Activated CD4-positive, alpha-beta T cell treated with anti-CD3 and anti-CD28 coated beads for 36 hours (primary cell): ENCODE data around the gene E2F4. TPM values are rescaled to one million over a fixed set of nuclear protein-coding genes. Genes with fewer than 3 reads are reported as not detected.

ENCODE experiments used
- ATAC-seq: fragments of 200-7000 bp; cut with Tn5 transposase; one replicate; pipeline ENCODE4 v1.10.0; 2021; ENCODE audit warnings: mild to moderate bottlenecking, moderate library complexity
- CTCF ChIA-PET: fragments of 350-600 bp; sonication (Branson Sonifier 250); formaldehyde crosslinking; loops from one replicate; lab custom pipeline; 2021; ENCODE audit warnings: antibody characterized with exemption; lab: Charles Lee
- POLR2A ChIA-PET: fragments of 350-600 bp; sonication (Branson Sonifier 250); formaldehyde crosslinking; loops from one replicate; lab custom pipeline; 2021; ENCODE audit warnings: antibody characterized with exemption, inconsistent platforms; lab: Charles Lee
- DNase-seq: peaks from one replicate; pipeline ENCODE4 v3.0.0-alpha.2; 2020
- H3K27ac Mint-ChIP-seq: one replicate; pipeline ENCODE4 v1.8.0; 2021; ENCODE audit warnings: mixed read lengths
- H3K27me3 Mint-ChIP-seq: one replicate; pipeline ENCODE4 v1.8.0; 2021; ENCODE audit warnings: mixed read lengths
- H3K36me3 Mint-ChIP-seq: one replicate; pipeline ENCODE4 v1.8.0; 2021; ENCODE audit warnings: low read depth, mixed read lengths
- H3K4me1 Mint-ChIP-seq: one replicate; pipeline ENCODE4 v1.8.0; 2021; ENCODE audit warnings: mixed read lengths
- H3K4me3 Mint-ChIP-seq: one replicate; pipeline ENCODE4 v1.8.0; 2021; ENCODE audit warnings: mild to moderate bottlenecking, moderate library complexity, mixed read lengths
- H3K9me3 Mint-ChIP-seq: one replicate; pipeline ENCODE4 v1.8.0; 2021; ENCODE audit warnings: low read depth, mixed read lengths
- intact Hi-C, 2 experiments: fragments of 100-400 bp; cut with DNase I in 1 of 2; cut with micrococcal nuclease in 1 of 2; formaldehyde crosslinking; loops; one replicate each; pipeline versions ENCODE4 v1.14.2 to v1.15.1; 2022 to 2024; cut with DNase I, micrococcal nuclease
- total RNA-seq, 2 experiments: library from RNA; stranded (reverse); gene quantifications; one replicate each; pipeline ENCODE4 v1.2.3, GENCODE V29; 2021

The E2F4 gene
- total RNA-seq, 2 experiments from 2014 or later = 91.4 to 110 TPM

DNA sequence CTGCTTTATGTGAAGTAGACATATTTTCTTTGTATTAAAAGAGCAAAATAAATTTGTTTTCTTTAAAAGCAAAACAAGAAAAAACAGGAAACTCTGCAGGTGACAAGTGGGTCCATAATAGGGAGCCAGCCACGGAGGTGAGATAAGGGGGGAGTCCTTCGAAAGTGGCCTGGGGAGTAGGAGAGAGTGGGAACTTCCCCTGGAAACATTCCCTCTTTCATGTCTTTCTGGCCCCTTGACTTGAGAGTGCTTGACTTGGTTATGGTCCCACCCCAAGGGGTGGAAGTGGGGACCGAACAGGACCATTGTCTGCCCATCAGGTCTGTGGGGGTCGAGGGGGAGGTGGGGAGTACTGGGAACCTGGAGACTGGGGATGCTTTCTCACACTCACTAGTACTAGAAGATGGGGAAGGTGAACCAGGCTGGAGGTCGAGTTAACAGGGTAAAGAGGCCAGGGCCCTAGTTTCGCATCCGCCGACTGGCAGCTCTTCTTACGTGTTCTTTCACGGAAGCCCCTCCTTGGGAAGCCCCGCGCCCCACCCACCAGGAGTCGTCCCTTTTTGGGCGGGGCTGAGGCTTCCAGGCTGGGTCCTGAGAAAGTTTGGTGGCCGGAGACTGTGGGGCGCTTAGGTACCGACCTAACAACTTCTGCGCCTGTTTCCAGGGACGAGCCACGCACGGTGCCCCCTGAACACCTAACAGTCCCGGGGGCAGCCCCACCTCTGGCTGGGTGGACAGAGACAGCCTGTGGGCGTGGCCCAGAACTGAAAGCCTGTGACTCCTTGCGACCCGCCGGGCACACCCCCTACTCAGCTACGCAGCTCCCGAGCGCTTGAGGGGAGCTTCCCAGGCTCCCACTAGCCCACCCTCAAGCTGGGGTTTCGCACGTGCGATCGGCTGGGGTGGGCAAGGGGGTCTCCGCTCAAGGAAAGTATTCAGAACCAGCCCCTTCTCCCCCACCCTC, 33.0 kb upstream of the E2F4 start:
- H3K36me3 Mint-ChIP-seq = peaks cover 11% of the 10 kb centered on the region
- H3K27me3 Mint-ChIP-seq = peaks cover 8% of the 10 kb centered on the region
- ChIA-PET POLR2A (interaction anchor here (0.6 to 1.7 kb wide), 4 partner anchors 7 to 176 kb away, joined by 3 to 4 read pairs (median 4); partner anchors contain the start of gene B3GNT9), CTCF (interaction anchor here (0.7 to 4.4 kb wide), 13 partner anchors 16 to 207 kb away, joined by 3 to 39 read pairs (median 4); no protein-coding TSS in a partner anchor)
- H3K4me3 Mint-ChIP-seq = peak overlapping the region; percentile 91
- no peaks in the 10 kb centered on the region for H3K9me3 Mint-ChIP-seq
- DNase-seq (peak; percentile 93), ATAC-seq (peak; percentile 47)
- intact Hi-C loops = loop anchor here (1.0 to 5.0 kb wide), 11 partner anchors 11 to 403 kb away; partner anchors contain the start of genes MATCAP1 (in 2 of the 2), CBFB (in 1 of the 2), CTCF (in 1 of the 2) and E2F4 (in 1 of the 2)
- peak overlapping the region; percentile 93 for H3K27ac Mint-ChIP-seq
- H3K4me1 Mint-ChIP-seq = peaks cover 47% of the 10 kb centered on the region

DNA sequence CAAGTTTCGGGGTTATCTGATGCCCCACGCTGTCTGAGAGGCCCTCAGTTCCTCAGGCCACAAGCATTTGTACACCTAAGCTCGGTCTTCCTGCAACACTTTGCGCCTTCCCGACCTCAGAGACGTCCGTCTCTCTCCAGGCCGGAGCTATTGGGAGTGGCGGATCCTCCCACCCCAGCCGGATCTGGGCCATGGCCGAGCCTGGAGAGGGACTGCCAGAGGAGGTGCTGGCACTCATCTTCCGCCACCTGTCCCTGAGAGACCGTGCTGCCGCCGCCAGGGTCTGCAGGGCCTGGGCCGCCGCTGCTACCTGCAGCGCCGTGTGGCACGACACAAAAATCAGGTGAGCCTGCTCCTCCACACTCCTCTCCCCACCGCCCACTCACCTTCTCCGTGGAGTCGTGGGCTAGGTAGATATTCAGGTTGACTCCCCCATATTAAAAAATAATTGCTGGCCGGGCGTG, 30.3 kb upstream of the E2F4 start:
- H3K4me3 Mint-ChIP-seq = no peak overlapping the region

DNA sequence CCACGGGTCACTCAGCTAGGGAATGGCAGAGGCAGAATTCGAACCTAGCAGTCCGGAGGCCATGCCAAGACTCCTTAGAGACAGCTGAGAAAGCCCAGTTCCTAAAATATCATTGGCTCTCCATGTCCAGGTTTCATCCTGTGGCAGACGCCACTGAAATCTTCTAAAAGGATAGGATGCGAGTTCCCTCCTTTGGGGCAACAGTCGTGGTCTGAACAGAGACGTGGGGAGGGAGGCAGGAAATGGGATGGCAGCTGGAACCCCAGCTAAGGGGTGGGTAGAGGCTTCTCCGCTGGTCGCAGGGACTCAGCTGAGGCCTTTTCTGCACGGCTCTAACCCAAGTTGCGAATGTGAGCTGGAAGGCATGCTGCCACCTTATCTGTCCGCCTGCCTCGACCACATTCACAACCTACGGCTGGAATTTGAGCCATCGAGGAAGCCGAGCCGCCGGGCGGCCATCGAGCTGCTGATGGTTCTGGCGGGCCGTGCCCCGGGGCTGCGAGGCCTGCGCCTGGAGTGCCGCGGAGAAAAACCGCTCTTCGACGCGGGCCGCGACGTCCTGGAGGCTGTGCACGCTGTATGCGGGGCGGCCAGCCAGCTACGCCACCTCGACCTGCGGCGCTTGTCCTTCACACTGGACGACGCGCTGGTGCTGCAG, 29.3 kb upstream of the E2F4 start:
- Mint-ChIP-seq H3K27me3 (peaks cover 34% of the 10 kb centered on the region), H3K36me3 (peaks cover 7% of the 10 kb centered on the region), H3K4me1 (peaks cover 44% of the 10 kb centered on the region), H3K4me3 (no peak overlapping the region), H3K27ac (no peak overlapping the region), H3K9me3 (no peaks in the 10 kb centered on the region)
- ChIA-PET CTCF (interaction anchor here (0.6 to 4.5 kb wide), 14 partner anchors 10 to 229 kb away, joined by 3 to 39 read pairs (median 4); partner anchors contain the start of gene TMEM208), POLR2A (interaction anchor here (0.7 to 1.2 kb wide), 3 partner anchors 11 to 20 kb away, joined by 3 to 4 read pairs (median 3); no protein-coding TSS in a partner anchor)
- ATAC-seq (no peak), DNase-seq (no peak)
- intact Hi-C loops = loop anchor here in 1 of 2 experiments (5.0 kb wide), 1 partner anchor 500 kb away; the partner anchor contains the start of genes ACD and PARD6A

More for the DNA sequence above, 30.3 kb upstream of the E2F4 start:
- H3K27ac Mint-ChIP-seq = no peak overlapping the region
- peaks cover 25% of the 10 kb centered on the region for H3K27me3 Mint-ChIP-seq
- H3K9me3 Mint-ChIP-seq = no peaks in the 10 kb centered on the region
- CTCF ChIA-PET = interaction anchor here (1.0 to 4.5 kb wide), 5 partner anchors 14 to 228 kb away, joined by 3 to 39 read pairs (median 9); no protein-coding TSS in a partner anchor
- intact Hi-C loops = loop anchor here in 1 of 2 experiments (5.0 kb wide), 1 partner anchor 501 kb away; the partner anchor contains the start of genes ACD and PARD6A
- H3K36me3 Mint-ChIP-seq = peaks cover 7% of the 10 kb centered on the region
- no peak for DNase-seq
- ATAC-seq = no peak
- H3K4me1 Mint-ChIP-seq = peaks cover 49% of the 10 kb centered on the region
- POLR2A ChIA-PET = no interaction called here

DNA sequence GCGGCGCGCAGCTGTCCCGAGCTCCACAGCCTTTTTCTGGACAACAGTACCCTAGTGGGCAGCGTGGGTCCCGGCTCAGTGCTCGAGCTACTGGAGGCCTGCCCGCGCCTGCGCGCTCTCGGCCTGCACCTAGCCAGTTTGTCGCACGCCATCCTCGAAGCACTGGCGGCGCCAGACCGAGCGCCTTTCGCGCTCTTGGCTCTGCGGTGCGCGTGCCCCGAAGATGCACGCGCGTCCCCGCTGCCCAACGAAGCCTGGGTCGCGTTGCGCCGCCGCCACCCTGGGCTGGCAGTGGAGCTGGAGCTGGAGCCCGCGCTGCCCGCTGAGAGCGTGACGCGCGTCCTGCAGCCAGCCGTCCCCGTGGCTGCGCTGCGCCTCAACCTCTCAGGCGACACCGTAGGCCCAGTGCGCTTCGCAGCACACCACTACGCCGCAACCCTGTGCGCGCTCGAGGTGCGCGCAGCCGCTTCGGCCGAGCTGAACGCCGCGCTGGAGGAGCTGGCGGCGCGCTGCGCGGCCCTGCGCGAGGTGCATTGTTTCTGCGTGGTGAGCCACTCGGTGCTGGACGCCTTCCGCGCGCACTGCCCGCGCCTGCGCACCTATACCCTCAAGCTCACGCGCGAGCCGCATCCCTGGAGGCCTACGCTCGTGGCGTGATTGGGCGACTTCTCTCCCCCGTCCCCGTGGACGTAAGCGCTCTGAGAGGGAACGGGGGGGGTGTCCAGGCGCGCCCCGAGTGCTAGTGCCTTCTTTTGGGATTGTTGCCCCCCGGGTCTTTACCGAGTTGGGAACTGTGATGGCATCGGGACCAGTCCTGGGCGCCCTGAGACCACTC, 28.6 kb upstream of the E2F4 start:
- intact Hi-C loops = loop anchor here in 1 of 2 experiments (5.0 kb wide), 1 partner anchor 499 kb away; the partner anchor contains the start of genes ACD and PARD6A
- DNase-seq (peak; percentile 78), ATAC-seq (peak; percentile 11)
- Mint-ChIP-seq H3K4me1 (peaks cover 36% of the 10 kb centered on the region), H3K27me3 (peaks cover 41% of the 10 kb centered on the region), H3K9me3 (no peaks in the 10 kb centered on the region), H3K27ac (no peak overlapping the region), H3K4me3 (no peak overlapping the region), H3K36me3 (peaks cover 7% of the 10 kb centered on the region)
- CTCF ChIA-PET = interaction anchor here (0.7 to 4.5 kb wide), 13 partner anchors 8 to 213 kb away, joined by 3 to 39 read pairs (median 4); partner anchors contain the start of gene TMEM208
- POLR2A ChIA-PET = interaction anchor here (0.7 to 1.2 kb wide), 3 partner anchors 10 to 19 kb away, joined by 3 to 4 read pairs (median 3); no protein-coding TSS in a partner anchor

GRCh38 chr16:67163999-67164558, 27.9 kb upstream of the E2F4 start:
- DNase-seq = no peak

GRCh38 chr16:67164599-67165061, 27.3 kb upstream of the E2F4 start, which contains the start of gene HSF4:
HSF4 (plus strand) TSS chr16:67164745; CDS start chr16:67164812, 67 bp downstream.
- intact Hi-C loops = loop anchor here in 1 of 2 experiments (1.0 to 5.0 kb wide), 2 partner anchors 10 to 498 kb away; partner anchors contain the start of genes ACD and PARD6A
- peaks cover 29% of the 10 kb centered on the region for H3K4me1 Mint-ChIP-seq
- H3K9me3 Mint-ChIP-seq = no peaks in the 10 kb centered on the region
- peaks cover 7% of the 10 kb centered on the region for H3K36me3 Mint-ChIP-seq
- ChIA-PET CTCF (interaction anchor here (1.7 to 4.5 kb wide), 2 partner anchors 9 to 11 kb away, joined by 10 to 39 read pairs; no protein-coding TSS in a partner anchor), POLR2A (no interaction called here)
- H3K27me3 Mint-ChIP-seq = peaks cover 51% of the 10 kb centered on the region
- no peak within 1 kb of the TSS for H3K27ac Mint-ChIP-seq
- no peak within 1 kb of the TSS for H3K4me3 Mint-ChIP-seq
- ATAC-seq = no peak
- DNase-seq = peak; percentile 48

More at GRCh38 chr16:67163999-67164558, 27.9 kb upstream of the E2F4 start:
- ChIA-PET POLR2A (interaction anchor here (1.2 kb wide), 1 partner anchor 9 kb away, joined by 4 read pairs; no protein-coding TSS in a partner anchor), CTCF (interaction anchor here (0.7 to 4.5 kb wide), 9 partner anchors 9 to 179 kb away, joined by 3 to 39 read pairs (median 5); partner anchors contain the start of gene TMEM208)
- Mint-ChIP-seq H3K4me1 (peaks cover 29% of the 10 kb centered on the region), H3K9me3 (no peaks in the 10 kb centered on the region), H3K4me3 (no peak overlapping the region), H3K27ac (no peak overlapping the region), H3K27me3 (peaks cover 48% of the 10 kb centered on the region), H3K36me3 (peaks cover 7% of the 10 kb centered on the region)
- ATAC-seq = no peak
- intact Hi-C loops = loop anchor here in 1 of 2 experiments (1.0 to 5.0 kb wide), 2 partner anchors 10 to 498 kb away; partner anchors contain the start of genes ACD and PARD6A

- POLR2A ChIA-PET = interaction anchor here (0.6 kb wide), 2 partner anchors 232 to 319 kb away, joined by 3 read pairs; no protein-coding TSS in a partner anchor
- H3K4me3 Mint-ChIP-seq = no peak overlapping the region
- H3K36me3 Mint-ChIP-seq = peaks cover 7% of the 10 kb centered on the region
- no peaks in the 10 kb centered on the region for H3K9me3 Mint-ChIP-seq
- H3K4me1 Mint-ChIP-seq = peaks cover 35% of the 10 kb centered on the region
- H3K27me3 Mint-ChIP-seq = peaks cover 51% of the 10 kb centered on the region
- ATAC-seq (no peak), DNase-seq (peak; percentile 39)
- intact Hi-C loops = no loop called here
- H3K27ac Mint-ChIP-seq = no peak overlapping the region
- CTCF ChIA-PET = interaction anchor here (1.0 to 1.7 kb wide), 2 partner anchors 8 to 10 kb away, joined by 6 to 10 read pairs; no protein-coding TSS in a partner anchor
Observed at GRCh38 chr16:67165121-67166078, 26.6 kb upstream of the E2F4 start.

DNA sequence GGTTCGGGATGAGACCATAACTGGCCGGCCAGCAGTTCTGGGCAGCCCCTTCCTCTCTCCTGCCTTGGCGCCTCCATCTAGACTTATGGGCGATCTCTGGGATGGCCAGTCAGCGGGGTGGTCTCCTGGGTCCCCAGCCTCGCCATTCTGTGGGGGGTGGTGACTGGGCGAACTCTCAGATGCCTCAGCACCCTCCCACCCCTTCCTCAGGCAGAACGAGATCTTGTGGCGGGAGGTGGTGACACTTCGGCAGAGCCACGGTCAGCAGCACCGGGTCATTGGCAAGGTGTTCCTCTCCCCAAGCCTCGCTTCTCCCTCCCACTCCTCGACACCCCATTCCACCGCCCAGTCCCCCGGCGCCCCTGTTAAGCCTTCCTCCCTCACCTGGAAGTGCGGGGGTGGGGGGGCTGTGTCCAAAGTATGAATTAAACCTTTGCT, 25.8 kb upstream of the E2F4 start:
- intact Hi-C loops = no loop called here
- H3K27ac Mint-ChIP-seq = no peak overlapping the region
- H3K27me3 Mint-ChIP-seq = peaks cover 56% of the 10 kb centered on the region
- H3K4me3 Mint-ChIP-seq = no peak overlapping the region
- DNase-seq (no peak), ATAC-seq (no peak)
- ChIA-PET CTCF (interaction anchor here (1.0 to 1.5 kb wide), 2 partner anchors 9 to 214 kb away, joined by 4 to 6 read pairs; no protein-coding TSS in a partner anchor), POLR2A (interaction anchor here (0.6 kb wide), 1 partner anchor 318 kb away, joined by 3 read pairs; no protein-coding TSS in a partner anchor)
- no peaks in the 10 kb centered on the region for H3K9me3 Mint-ChIP-seq
- H3K4me1 Mint-ChIP-seq = peaks cover 36% of the 10 kb centered on the region
- H3K36me3 Mint-ChIP-seq = peaks cover 8% of the 10 kb centered on the region
